HG03280 (cell line): ENCODE results near the gene RIMBP2.

Experiments used
- ATAC-seq: cut with Tn5 transposase; IDR thresholded peaks from one replicate; pipeline ENCODE4 v1.9.1; 2021; ENCODE audit warnings: mild to moderate bottlenecking, moderate library complexity; ENCODE audit not compliant: unreplicated experiment

RIMBP2 gene

DNA sequence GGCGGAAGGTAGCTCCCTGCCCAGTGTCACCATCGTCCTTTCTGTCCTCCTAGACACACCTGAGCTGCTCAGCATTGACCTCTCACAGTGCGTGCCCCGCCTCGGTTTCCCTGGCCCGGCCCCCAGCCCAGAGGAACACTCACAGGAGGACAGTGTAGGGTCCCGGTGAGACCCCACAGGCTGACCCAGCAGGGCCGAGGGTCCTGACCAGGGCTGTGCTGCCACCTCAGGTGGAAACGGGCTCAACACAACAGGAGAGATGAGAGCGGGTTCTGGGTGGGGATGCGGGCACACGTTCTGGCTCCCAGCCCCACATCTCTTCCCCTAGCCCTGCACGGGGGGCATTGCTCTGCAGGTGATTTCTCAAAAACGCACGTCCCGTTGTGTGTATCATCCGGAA lies 280.3 kb downstream of the RIMBP2 start:
- no peak for ATAC-seq

- ATAC-seq, result no peak
Measured at GRCh38 chr12:130435331-130435730, 280.8 kb downstream of the RIMBP2 start.

GRCh38 chr12:130434560-130434959 lies 281.5 kb downstream of the RIMBP2 start:
- ATAC-seq, result no peak

DNA sequence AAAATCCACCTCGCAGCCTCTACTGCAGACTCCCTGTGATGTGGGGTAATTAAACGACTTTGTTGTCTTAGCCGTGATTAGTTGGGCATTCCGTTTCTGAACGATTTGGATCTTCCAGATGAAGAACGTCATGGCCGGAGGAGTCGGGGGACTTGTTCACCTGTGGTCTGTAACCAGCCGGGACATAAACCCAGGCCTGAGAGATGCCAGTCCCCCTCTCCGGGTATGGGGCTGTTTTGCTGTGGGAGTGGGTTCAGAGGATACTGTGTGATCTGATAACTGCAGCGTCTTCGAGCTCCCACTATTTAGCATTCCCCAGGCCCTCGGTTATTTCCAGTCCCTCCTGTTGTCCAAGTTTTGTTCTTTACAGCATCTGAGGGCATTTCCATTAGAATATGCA lies 282.3 kb downstream of the RIMBP2 start:
- ATAC-seq, result no peak

- ATAC-seq, result no peak
Measured at GRCh38 chr12:130433411-130433810, 282.7 kb downstream of the RIMBP2 start.

DNA sequence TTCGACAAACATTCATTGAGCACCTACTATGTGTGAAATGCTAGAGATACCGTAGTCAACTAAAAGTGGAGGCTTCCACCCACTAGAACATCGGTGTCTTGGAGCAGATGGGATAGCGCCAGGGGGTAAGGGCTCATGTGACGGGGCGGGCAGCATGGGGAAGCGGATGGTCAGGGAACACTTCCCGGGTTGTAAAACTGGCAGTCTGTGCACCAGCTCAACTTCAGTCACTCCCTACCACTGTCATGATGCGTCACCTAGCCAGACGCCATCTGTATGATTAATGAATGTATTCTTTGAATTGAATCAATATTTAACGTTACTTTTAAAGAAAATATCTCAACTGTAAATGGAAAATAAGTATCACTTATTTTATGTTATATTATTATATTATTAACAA lies 284.9 kb downstream of the RIMBP2 start:
- ATAC-seq, result no peak

DNA sequence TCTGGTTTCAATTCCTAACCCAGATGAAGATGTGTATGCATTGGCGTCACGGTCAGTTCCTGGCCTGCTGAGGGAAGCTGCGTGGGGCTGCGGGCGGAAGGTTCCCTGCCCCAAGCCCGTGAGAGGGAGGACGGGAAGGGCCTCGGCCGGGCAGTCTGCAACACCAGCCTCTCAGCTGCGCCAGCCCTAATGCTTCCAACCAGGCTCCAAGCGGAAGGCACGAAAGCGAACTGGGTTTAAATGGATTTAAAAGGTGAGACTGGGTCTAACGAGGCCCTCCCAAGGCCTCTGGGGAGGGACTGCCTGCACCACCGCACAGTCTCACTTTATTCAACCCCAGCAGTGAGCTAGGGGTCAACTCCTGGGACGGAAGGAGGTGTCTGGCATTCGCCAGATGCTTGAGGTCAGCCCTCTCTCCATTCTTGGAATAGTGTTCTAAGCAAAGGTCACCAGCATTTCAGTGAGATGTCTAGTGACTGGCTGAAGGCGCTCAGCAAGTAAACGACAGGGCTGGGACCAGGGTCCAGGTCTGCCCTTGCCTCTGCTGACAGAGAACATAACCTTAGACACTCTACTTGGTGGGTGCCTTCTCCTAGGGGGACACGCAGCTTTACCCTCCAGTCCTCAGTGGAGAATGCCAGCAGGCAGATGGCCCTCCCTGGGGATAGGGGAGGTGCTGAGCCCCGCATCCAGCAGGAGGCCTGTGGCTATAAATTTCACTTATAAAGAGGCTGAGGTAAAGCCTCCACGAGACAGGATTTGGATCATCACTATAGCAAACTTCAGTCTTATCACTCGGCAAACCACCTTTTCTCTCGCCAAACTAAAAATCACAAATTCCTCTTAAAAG lies 286.2 kb downstream of the RIMBP2 start:
- no peak for ATAC-seq

DNA sequence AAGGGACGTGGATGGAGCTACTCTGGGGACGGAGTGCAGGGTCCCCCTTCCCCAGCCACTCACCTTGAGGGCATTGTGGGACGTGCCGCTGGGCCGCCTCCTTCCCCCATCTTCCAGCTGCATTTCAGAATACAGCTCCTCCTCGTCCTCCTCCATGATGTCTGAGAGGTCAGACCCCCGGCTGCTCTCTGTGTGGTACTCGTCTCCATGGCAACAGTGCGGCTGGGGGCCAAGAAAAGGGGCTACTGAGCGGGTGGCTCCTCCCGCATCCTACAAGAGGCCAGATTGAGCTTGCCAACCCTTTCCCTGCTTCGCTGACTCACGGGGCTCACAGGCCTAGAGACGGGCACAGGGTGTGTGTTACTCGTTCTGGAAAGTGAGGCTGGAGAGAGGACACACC lies 288.0 kb downstream of the RIMBP2 start:
- ATAC-seq, result no peak

DNA sequence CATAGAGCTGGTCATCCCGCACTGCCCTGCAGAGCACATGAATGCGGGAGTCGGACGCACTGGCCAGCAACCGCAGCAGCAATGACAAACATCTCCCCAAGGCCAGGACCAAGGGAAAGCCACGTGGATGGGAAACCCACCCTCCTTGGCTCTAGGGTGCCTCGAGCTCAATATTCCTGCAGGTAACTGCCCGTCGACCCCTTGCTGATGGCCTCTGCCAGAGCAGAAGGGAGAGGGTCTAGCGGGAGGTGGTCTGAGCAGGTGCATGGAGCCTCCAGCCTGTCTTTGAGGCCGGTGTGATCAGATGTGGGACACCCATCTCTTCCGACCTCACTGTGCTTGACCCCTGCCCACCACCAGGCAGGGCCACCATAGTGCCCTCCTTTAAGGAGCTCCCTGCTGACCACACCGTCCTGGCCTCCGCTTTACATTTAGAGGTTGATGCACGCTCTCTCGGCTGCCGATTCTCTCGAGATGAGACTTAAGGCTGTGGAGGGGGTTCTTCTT lies 288.7 kb downstream of the RIMBP2 start:
- ATAC-seq, result no peak

GRCh38 chr12:130425698-130426245 lies 290.3 kb downstream of the RIMBP2 start:
- no peak for ATAC-seq

GRCh38 chr12:130424858-130425697 lies 291.0 kb downstream of the RIMBP2 start:
- no peak for ATAC-seq

DNA sequence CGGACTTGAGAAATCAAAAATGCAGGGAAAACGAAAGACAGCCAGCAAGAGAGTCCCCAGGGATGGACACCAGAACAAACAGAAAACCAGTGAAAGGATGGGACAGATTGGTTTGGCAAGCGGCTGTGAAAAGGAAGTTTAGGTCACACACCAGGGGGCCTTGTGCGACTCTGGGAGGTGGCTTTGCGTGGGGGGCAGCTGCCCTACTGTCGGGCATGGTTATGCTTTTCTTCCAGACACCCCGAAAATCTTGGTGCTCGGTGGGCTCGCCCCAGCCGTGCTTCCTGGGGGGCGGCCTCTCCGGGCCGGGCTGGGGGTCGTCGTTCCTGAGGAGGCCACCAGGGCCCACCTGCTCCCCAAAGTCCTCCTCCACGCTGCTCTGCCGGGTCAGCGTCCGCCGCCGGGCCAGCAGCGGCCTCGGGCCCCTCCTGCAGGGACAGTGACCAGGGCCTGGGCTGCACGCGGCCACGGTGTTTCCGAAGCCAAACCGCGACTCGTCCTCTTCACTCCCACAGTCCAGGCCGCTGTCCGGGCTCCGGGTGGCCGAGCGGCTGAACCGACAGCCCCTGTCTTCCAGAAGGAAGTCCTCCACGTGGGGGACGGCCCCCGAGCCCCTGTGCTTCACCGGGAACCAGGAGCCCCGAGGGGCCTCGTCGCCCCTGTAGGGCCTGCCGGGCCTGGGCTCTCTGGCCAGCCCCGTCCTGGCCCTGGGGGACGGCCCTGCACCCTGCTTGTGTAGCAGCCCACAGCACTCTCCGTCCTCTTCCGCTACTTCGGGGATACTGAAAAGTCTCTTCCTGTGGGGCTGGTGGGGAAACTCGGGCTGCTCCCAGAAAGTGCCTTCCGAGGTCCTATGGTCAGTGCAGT lies 291.9 kb downstream of the RIMBP2 start:
- ATAC-seq, result no peak

- no peak for ATAC-seq
Measured at GRCh38 chr12:130423136-130423535, 293.0 kb downstream of the RIMBP2 start.

DNA sequence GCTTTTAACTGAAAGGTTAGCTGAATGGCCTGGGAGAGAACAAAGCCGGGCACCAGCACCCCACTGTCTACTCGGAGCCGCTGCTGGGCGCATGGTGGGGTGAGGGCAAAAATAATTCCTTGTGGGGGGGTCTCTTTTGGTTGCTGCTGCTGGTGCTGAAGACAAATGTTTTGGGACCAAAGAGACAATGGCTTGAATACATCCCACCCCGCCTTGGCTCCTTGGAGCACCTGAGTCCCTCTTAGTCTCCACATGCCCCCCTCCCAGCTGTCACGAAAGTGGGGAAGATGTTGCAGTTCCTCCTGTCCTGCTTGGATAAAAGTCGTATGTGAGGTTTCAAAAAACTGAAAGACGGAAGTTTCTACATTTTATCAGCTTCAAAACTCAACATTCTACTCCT lies 293.4 kb downstream of the RIMBP2 start:
- no peak for ATAC-seq

DNA sequence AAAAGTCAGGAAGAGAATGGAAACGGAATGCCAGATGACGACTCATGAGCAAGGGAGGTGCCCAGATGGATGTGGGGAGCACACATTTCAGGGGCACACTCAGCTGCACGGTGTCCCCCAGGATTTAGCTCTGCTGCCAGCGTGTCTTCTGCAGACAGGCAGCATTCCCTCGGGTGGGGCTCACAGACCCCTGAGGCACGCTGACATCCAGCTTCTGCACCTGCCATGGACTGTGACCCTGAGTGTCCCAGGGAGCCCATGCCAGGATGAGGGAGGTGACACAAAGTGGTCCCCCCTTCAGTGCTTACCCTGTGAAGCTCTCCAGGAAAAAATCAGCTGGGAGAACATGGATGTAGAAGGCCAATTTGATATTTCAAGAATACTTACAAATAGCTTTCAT lies 294.2 kb downstream of the RIMBP2 start:
- no peak for ATAC-seq

GRCh38 chr12:130420071-130420470 lies 296.0 kb downstream of the RIMBP2 start:
- ATAC-seq, result no peak

DNA sequence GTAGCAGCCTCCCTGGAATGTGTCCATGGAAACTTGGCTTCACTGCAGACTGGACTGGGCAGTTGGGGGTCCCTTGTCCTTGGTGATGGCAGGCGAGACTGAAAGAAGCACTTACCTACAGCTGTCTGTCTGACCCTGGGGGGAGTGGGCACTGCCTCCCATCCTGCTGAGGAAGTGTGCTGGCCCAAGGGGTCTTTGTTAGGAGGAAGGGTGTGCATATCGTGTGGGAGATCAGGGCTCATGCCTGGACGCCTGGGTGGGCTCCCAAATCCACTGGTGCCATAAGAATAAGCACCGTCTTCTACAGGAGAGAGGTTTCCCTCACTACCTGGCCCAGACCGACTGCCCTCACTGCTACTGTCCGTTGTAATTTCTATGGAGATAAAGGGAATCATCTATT lies 297.0 kb downstream of the RIMBP2 start:
- ATAC-seq, result no peak

DNA sequence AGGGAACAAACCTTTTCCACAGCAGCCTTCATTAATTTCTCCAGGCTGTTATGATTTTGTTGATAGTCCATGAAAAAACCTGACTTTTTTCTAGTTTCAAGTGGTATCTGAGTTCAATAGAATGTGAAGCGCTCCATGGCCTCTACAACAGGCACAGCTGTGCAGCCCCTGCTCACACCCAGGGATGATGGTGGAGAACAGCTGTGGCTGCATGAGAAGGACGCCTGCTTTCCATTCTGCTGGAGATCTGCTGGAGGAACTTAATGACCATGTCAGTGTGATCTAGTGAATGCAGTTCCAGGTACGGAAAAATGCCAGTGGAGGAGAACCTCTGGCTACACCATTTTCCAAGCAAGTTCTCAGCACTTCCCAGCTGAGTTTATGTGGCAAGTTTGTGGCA lies 297.8 kb downstream of the RIMBP2 start:
- ATAC-seq, result no peak

DNA sequence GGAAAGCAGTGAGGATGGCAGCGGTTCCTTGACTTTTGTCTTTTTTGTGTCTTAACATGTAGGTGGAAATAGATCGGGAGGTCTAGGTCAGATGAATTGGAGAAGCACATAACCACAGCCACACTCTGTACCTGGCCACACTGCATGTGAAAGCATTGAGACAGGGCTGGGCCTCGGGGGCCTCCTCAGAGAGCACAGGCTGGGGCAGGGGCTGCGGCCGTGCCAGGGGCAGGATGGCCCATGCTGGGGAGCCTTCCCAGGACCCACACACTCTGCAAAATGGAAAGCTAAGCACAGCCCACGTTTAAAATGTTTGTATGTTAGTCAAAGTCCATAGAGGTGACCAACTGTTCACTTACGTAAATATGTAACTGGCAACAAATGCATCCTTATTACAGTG lies 301.7 kb downstream of the RIMBP2 start:
- ATAC-seq, result no peak

DNA sequence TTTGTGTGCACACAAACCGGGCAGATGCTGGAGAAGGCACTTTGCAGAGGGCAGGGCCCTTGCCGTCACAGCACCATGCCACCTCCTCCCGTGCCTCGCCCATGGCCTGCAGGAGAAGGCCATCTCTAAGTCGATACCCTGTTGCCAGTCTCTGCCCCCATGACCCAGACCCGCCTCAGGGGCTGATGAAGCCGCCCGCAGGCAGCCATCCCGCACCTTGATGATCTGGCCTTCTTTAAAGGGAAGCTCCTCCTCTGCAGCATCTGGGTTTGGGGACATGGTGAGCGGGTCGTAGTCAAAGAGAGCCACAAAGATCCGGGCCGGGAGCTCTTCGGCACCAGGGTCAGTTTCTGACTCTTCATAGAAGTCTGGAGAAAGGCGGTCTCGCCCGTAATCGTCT lies 302.2 kb downstream of the RIMBP2 start:
- ATAC-seq, result no peak

DNA sequence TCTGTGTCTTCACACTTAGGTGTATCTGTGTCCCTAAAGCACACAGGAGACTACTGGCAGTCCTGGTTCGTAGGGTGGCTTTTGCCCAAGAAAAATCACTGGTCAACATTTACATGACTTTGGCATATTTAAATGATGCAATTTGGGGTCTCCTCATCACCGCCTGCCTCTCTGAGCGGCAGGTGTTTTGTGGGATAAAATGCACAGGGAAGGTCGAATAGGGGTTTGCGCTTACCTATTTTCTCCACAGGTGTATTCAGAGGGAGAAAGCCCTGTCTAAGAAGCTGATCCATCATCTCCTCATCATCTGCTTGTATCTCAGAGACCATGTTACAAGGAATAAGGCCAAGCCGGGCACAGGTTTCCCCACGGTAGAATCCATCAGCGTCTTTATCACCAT lies 303.7 kb downstream of the RIMBP2 start:
- no peak for ATAC-seq
